Keratinocyte (primary cell): Measurements from ENCODE around the gene SERPINB5. TPM values are rescaled to one million over a fixed set of nuclear protein-coding genes. Genes with fewer than 3 reads are reported as not detected.

ENCODE experiments used
- DNase-seq: peaks from one replicate; pipeline ENCODE4 v3.0.0-alpha.2; 2011; ENCODE audit warnings: low read depth, missing footprints, low spot score
- FAIRE-seq: peaks from 2 replicates; lab custom pipeline; 2011; peaks lifted over from hg19 to GRCh38; lab: Jason Lieb, UNC
- H2AFZ ChIP-seq: 2 replicates; pipeline ENCODE4 v1.6.0; 2012; ENCODE audit warnings: low read length, control low read depth, inconsistent platforms; ENCODE audit not compliant: control insufficient read depth
- H3K27ac ChIP-seq: 2 replicates; pipeline ENCODE4 v1.5.1; 2011; ENCODE audit warnings: low read length; ENCODE audit not compliant: control insufficient read depth, insufficient read depth
- H3K27me3 ChIP-seq: 3 replicates; pipeline ENCODE4 v1.6.0; 2011; ENCODE audit warnings: low read length; ENCODE audit not compliant: control insufficient read depth, insufficient read depth; ENCODE audit errors: extremely low read depth
- H3K36me3 ChIP-seq, 2 experiments: 2 replicates in 1 of 2; 3 replicates in 1 of 2; pipeline ENCODE4 v1.5.1; 2011; ENCODE audit warnings: low read length in 2 of 2, mild to moderate bottlenecking in 1 of 2; ENCODE audit not compliant: control insufficient read depth in 2 of 2, insufficient read depth in 2 of 2; ENCODE audit errors: extremely low read depth in 1 of 2
- H3K4me1 ChIP-seq: 3 replicates; pipeline ENCODE4 v1.5.1; 2011; ENCODE audit warnings: low read length; ENCODE audit not compliant: control insufficient read depth, insufficient read depth; ENCODE audit errors: extremely low read depth
- H3K4me2 ChIP-seq: 3 replicates; pipeline ENCODE4 v1.6.0; 2011; ENCODE audit warnings: low read depth, low read length; ENCODE audit not compliant: control insufficient read depth, insufficient read depth; ENCODE audit errors: extremely low read depth
- H3K4me3 ChIP-seq, 3 experiments: fragments of 200-600 bp in 1 of 3; sonication (generic) in 1 of 3; 2 replicates in 2 of 3; 3 replicates in 1 of 3; pipeline ENCODE4 v1.5.1; 2011 to 2016; ENCODE audit warnings: low read length in 3 of 3, mild to moderate bottlenecking in 3 of 3, control low read depth in 2 of 3, inconsistent platforms in 1 of 3, low read depth in 1 of 3, mixed read lengths in 1 of 3, mixed run types in 1 of 3, moderate library complexity in 1 of 3; ENCODE audit not compliant: control insufficient read depth in 2 of 3, insufficient read depth in 2 of 3; ENCODE audit errors: extremely low read depth in 1 of 3
- H3K79me2 ChIP-seq: 2 replicates; pipeline ENCODE4 v1.6.0; 2012; ENCODE audit warnings: low read length; ENCODE audit not compliant: control insufficient read depth, insufficient read depth
- H3K9ac ChIP-seq: 3 replicates; pipeline ENCODE4 v1.6.0; 2011; ENCODE audit warnings: low read length; ENCODE audit not compliant: control insufficient read depth, insufficient read depth; ENCODE audit errors: extremely low read depth
- H3K9me1 ChIP-seq: 3 replicates; pipeline ENCODE4 v1.6.0; 2011; ENCODE audit warnings: low read length; ENCODE audit not compliant: control insufficient read depth, insufficient read depth; ENCODE audit errors: extremely low read depth
- H3K9me3 ChIP-seq: 2 replicates; pipeline ENCODE4 v1.5.1; 2012; ENCODE audit warnings: low read depth, low read length; ENCODE audit not compliant: control insufficient read depth
- H4K20me1 ChIP-seq: 3 replicates; pipeline ENCODE4 v1.6.0; 2011; ENCODE audit warnings: low read length; ENCODE audit not compliant: control insufficient read depth, insufficient read depth; ENCODE audit errors: extremely low read depth
- EZH2 ChIP-seq: IDR thresholded peaks from one replicate; pipeline ENCODE4 v1.6.1; 2012; ENCODE audit warnings: inconsistent platforms, mild to moderate bottlenecking, low read length, moderate library complexity
- dilution Hi-C: fragments of 300-500 bp; cut with MboI; formaldehyde crosslinking; loops from one replicate; pipeline ENCODE4 v1.7.0; 2020; ENCODE audit warnings: low sequenced_read_pairs; ENCODE audit not compliant: extremely low pct_ligation_motif_present
- polyA plus RNA-seq, 5 experiments: library from polyadenylated mRNA; depleted of rRNA in 3 of 5; stranded (reverse) in 3 of 5; stranded (forward) in 1 of 5; unstranded in 1 of 5; fragments of >200 nt; gene quantifications; 1 replicate in 1 of 5; 2 replicates in 3 of 5; 3 replicates in 1 of 5; pipeline versions ENCODE4 v1.2.1 to v1.2.3, GENCODE V29; 2011 to 2012; ENCODE audit warnings: missing spikeins in 2 of 5, low read depth in 1 of 5, low replicate concordance in 1 of 5
- TF ChIP-seq, protein P1 (sequence below), 3 experiments: IDR thresholded peaks in 1 of 3; conservative IDR thresholded peaks in 1 of 3; optimal IDR thresholded peaks in 1 of 3; 2 replicates in 2 of 3; 3 replicates in 1 of 3; pipeline versions ENCODE3 to v1.5.1; 2011; ENCODE audit warnings: low read length in 3 of 3, mild to moderate bottlenecking in 3 of 3, moderate library complexity in 2 of 3, control low read depth in 1 of 3, inconsistent platforms in 1 of 3; ENCODE audit not compliant: insufficient read depth in 2 of 3; ENCODE audit errors: extremely low read depth in 1 of 3

The SERPINB5 gene
- polyA plus RNA-seq, 1 donor (not counting 4 experiments of a cell fraction or from before 2014, with no cell fraction given), result 833 TPM

- no peak for DNase-seq
- peak overlapping the region; percentile 90 for H2AFZ ChIP-seq
- H4K20me1 ChIP-seq, result no peaks in the 10 kb centered on the region
- peak overlapping the region in 2 of 3 experiments; percentile 29 to 40 for H3K4me3 ChIP-seq
- TF ChIP-seq, protein P1, sequence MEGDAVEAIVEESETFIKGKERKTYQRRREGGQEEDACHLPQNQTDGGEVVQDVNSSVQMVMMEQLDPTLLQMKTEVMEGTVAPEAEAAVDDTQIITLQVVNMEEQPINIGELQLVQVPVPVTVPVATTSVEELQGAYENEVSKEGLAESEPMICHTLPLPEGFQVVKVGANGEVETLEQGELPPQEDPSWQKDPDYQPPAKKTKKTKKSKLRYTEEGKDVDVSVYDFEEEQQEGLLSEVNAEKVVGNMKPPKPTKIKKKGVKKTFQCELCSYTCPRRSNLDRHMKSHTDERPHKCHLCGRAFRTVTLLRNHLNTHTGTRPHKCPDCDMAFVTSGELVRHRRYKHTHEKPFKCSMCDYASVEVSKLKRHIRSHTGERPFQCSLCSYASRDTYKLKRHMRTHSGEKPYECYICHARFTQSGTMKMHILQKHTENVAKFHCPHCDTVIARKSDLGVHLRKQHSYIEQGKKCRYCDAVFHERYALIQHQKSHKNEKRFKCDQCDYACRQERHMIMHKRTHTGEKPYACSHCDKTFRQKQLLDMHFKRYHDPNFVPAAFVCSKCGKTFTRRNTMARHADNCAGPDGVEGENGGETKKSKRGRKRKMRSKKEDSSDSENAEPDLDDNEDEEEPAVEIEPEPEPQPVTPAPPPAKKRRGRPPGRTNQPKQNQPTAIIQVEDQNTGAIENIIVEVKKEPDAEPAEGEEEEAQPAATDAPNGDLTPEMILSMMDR (optimal IDR thresholded peaks at IDR 0.05 in 1 of 3, IDR thresholded peaks at IDR 0.05 in 1 of 3, conservative IDR thresholded peaks at IDR 0.05 in 1 of 3; ENCODE audit: extremely low read depth in 1 of 3, insufficient read depth in 2 of 3, low read length in 3 of 3), result no peak
- TF ChIP-seq EZH2, result no peak
- dilution Hi-C loops, result no loop called here
- H3K79me2 ChIP-seq, result no peaks in the 10 kb centered on the region
- no peaks in the 10 kb centered on the region for H3K27me3 ChIP-seq
- no peaks in the 10 kb centered on the region for H3K9me3 ChIP-seq
- no peak overlapping the region for H3K27ac ChIP-seq
- peak overlapping the region; percentile 78 for H3K4me2 ChIP-seq
- no peaks in the 10 kb centered on the region for H3K36me3 ChIP-seq
- no peak overlapping the region for H3K9ac ChIP-seq
- peaks cover 7% of the 10 kb centered on the region for H3K4me1 ChIP-seq
- no peak for FAIRE-seq
- H3K9me1 ChIP-seq, result no peaks in the 10 kb centered on the region
Measured at GRCh38 chr18:63534615-63535014, 57.9 kb downstream of the SERPINB5 start.

DNA sequence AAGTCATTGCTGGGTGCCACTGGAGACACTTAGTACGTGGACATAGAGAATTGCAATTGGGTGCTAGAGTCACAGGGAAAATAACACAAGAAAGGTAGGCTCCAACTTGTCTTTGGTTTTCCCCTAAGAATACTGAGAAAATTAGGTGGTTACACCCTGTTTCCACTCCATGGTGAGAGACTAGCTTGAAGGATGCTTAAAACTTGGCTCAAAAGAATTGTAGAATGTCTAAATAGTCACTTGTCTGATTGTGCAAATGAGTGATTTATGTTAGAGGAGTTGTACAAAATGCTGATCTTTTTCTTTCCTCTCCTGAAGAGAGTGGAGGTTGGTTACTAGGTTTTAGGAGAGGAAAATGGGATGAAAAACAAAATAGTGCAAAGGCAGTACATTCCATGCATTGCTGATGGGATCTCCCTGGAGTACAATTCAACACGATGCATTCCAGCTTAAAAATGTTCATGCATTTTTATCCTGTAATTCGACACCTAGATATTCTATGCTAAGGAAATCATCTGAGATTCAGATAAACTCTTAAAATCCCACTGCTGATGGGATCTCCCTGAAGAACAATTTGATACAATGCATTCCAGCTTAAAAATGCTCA lies 63.2 kb downstream of the SERPINB5 start:
- Histone ChIP-seq H3K79me2 (no peaks in the 10 kb centered on the region), H2AFZ (no peak overlapping the region), H3K9me1 (no peaks in the 10 kb centered on the region), H3K4me2 (no peak overlapping the region), H3K4me3 (no peak overlapping the region), H4K20me1 (no peaks in the 10 kb centered on the region), H3K27ac (no peak overlapping the region), H3K27me3 (no peaks in the 10 kb centered on the region), H3K4me1 (no peaks in the 10 kb centered on the region), H3K36me3 (no peaks in the 10 kb centered on the region), H3K9me3 (no peaks in the 10 kb centered on the region), H3K9ac (no peak overlapping the region)
- TF ChIP-seq, protein P1 (optimal IDR thresholded peaks at IDR 0.05 in 1 of 3, IDR thresholded peaks at IDR 0.05 in 1 of 3, conservative IDR thresholded peaks at IDR 0.05 in 1 of 3; ENCODE audit: extremely low read depth in 1 of 3, insufficient read depth in 2 of 3, low read length in 3 of 3), result no peak
- TF ChIP-seq EZH2, result no peak
- no peak for FAIRE-seq
- no peak for DNase-seq
- dilution Hi-C loops, result no loop called here
